ENCODE results near the gene SLC7A6.
"Not testable (repeated sequence)": the region's sequence is repeated elsewhere in the genome, so short reads cannot be mapped to it uniquely, and the experiment has no call there.

SLC7A6 gene

GRCh38 chr16:68284847-68285246, 20.5 kb downstream of the SLC7A6 start:
- DNase-seq: peak in 3 of 4 experiments; percentile 51 to 64 (median 61)

DNA sequence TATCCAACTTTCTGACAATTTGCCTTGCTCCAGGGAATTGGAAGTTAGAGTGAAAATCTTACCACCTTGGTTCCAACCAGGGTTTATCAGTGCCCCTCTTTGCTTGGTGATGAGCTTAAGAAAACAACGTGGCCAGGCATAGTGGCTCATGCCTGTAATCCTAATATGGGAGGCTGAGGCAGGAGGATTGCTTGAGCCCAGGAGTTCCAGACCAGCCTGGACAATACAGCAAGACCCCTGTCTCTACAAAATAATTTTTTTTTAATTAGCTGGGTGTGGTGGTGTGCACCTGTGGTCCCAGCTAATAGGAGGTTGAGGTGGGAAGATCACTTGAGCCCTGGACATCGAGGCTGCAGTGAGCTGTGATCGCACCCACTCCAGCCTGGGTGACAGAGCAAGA, 21.4 kb downstream of the SLC7A6 start:
- no peak for DNase-seq

GRCh38 chr16:68286153-68287074, 22.1 kb downstream of the SLC7A6 start:
- peak; percentile 31 to 56 (median 54) for DNase-seq

- DNase-seq: peak; percentile 28 to 55 (median 40)
Measured at GRCh38 chr16:68287276-68288251, 23.2 kb downstream of the SLC7A6 start.

DNA sequence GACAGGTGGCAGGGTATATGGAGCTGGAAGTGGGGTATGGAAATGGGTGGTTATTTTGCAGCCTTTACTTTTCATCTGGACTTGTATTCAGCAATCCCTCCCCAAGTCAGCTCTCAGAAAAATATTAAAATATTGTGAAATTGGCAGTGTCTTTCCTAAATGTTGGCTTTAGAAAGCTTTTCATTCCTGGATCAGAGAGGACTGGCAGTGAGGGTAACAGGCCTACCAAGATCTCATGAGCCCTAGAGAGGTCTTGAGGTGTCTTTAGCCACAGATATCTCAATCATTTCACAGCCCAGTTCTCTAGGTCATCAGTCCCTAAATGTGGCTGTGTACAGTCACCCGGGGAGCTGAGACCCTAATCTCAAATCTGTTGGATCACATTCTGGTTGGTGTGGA, 23.9 kb downstream of the SLC7A6 start:
- DNase-seq: no peak

GRCh38 chr16:68288796-68289195, 24.5 kb downstream of the SLC7A6 start:
- DNase-seq: not testable (repeated sequence)

DNA sequence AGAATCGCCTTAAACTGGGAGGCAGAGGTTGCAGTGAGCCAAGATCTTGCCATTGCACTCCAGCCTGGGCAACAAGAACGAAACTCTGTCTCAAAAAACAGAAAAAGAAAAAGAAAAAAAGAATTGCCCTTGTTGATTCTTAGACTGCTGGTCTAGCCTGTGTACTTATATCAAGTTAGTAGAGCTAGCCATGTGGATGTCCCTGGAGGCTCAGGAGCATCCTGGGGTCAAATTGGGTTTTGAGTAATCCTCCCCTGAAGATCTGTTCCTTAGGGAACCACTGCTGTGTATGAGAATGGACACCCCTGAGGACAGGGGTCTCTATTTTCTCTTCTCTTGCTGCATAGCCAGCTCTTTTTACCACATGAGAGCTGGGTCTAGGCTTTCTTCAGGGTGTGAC, 24.9 kb downstream of the SLC7A6 start:
- DNase-seq: no peak

DNA sequence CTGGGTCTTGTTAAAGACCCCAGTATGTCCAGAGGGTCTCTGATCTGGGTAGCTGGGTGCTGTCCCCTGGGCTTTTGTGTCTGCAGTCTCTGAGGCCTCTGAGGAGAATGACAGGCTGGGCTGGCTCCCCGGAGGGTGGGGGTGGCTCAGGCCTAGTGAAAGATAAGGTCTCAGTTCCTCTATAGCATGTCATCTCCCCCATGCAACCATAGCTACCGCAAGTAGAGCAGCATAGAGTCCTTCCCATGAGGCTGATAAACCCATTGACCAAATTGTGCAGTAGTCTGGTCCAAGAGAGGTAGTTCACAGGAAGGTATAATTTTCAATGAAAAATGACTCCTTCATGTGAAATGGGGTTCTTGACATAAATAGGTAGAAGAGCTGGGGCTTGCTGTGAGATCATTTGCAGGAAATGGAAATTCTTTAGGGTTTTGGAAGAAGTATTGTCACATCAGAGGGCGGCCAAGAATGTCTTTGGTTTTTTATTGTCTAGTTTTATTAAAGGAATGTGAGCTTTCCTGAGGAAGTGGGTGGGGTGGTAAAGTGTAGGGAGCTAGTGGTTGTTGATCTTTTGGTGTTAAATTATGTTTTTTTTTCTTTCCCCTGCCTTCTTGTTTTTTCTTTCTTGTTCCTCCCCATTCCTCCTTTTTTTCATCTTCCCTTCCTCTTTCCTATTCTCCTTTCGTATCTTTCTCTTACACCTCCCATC, 25.4 kb downstream of the SLC7A6 start:
- peak in 3 of 4 experiments; percentile 38 to 48 (median 45) for DNase-seq

GRCh38 chr16:68290450-68290849, 26.1 kb downstream of the SLC7A6 start:
- no peak for DNase-seq

- peak in 1 of 4 experiments; percentile 27 for DNase-seq
Measured at GRCh38 chr16:68291227-68291626, 26.9 kb downstream of the SLC7A6 start.

DNA sequence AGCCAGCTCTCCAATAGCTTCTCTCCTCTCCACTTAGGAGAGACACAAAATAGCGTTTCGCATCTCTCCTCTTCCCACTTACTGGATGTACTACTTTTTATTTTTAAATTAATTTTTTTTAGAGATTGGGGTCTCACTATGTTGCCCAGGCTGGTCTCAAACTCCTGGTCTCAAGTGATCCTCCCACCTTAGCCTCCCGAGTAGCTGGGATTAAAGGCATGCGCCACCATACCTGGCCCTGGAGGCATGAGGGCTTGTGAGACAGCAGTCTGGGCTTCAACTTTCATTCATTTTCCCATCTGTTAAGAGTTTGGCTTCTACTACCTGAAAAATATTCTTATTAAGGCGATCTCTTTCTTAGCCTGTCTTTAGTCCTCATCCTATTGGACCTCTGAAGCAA, 28.1 kb downstream of the SLC7A6 start:
- DNase-seq: no peak

DNA sequence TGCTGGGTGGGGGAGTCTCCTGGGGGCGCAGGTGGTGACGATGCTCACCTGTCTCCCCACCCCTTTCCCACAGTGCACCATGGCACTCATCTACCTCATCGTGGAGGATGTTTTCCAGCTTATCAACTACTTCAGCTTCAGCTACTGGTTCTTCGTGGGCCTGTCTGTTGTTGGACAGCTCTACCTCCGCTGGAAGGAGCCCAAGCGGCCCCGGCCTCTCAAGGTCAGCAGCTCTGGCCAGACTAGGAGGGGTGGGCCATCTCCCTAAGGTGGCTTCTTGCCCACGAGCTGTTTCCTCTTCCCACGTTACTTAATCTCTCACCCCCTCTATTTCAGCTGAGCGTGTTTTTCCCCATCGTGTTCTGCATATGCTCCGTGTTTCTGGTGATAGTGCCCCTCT, 32.0 kb downstream of the SLC7A6 start:
- no peak for DNase-seq

- peak; percentile 45 to 74 (median 68) for DNase-seq
Measured at GRCh38 chr16:68296693-68297092, 32.4 kb downstream of the SLC7A6 start.

- no peak for DNase-seq
Measured at GRCh38 chr16:68297908-68298307, 33.6 kb downstream of the SLC7A6 start.

DNA sequence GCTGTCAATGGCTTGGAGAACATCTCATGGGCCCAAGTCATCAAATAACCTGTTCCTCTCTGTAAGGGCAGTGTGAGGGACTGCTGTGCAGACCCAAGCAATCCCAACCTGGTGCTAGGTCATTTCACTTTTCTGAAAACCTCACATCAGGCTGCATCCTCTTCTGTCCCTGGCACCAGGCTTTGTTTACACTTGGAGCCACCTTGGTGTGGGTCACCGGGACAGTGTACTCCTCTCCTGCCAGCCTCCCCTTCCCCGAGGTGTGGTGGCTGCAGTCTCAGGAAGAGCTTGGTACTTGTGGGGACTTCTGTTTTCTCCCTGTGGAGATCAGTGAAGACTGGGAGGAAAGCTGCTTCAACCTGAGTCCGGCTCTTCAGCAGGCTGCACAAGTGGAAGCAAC, 34.0 kb downstream of the SLC7A6 start:
- no peak for DNase-seq

DNA sequence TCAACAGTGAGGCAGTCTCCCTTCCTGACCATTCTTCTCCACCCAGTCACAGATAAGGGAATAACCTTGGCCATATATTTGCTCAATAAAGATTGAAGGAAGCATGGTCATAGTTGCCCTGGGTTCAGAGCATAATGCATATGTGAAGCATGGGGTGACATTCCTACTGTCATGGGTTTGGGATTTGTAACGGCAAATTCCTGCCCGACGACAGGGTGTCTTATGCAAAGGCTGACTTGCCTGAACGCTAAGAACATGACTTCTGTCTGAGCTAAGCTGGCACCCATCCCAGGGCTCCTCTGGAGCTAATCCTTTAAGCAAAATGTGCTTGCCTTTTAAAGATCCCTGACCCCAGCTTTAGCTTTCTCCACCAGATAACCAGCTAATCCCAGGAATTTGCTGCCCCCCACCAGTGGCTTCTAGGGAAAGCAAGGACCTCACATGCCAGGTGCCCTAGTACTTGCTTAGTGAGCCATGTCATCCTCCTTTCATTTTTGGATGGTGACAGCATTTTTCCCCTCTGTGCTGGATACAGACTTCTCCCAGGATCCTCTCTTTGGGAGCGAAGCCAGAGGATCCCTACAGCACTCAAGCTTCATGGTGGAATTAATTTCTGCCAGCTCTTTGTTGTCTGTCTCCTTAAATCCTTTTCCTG, 34.7 kb downstream of the SLC7A6 start:
- no peak for DNase-seq

- no peak for DNase-seq
Measured at GRCh38 chr16:68299571-68300453, 35.5 kb downstream of the SLC7A6 start.

DNA sequence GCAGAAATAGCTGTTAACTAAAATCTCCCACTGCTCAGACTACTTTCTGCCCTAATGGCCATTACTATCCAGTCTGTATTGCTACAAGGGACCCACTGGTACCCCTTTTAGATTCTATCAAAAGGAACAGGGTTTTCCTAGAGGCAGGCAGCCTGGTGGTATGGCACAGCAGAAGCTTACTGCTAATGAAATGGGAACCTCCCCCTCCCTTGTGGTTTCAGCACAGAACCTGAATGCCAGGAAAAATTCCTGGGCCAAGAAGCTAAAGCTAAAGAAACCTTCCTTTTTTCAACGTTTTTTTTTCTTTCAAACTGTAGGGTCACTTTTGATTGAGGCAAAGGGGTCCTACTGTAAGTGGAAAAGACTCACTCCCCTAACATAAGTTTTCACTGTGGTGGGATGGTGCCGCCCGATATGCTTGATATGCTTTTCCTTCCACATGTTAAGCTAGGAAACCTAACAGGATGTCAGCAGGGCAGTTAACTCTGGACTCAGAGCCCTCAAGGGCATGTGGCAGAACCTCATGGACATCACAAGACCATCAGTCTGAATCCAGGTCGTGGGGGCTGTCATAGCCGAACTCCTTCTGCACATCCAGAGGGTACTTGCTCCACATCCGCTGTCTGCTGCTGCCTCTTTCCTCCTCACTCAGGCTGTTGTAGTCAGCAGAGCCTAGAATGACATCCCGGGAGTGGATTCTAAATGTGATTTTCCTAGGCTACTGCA, 36.6 kb downstream of the SLC7A6 start:
- DNase-seq: no peak

GRCh38 chr16:68306633-68307032, 42.3 kb downstream of the SLC7A6 start:
- no peak for DNase-seq

GRCh38 chr16:68309799-68310198, 45.5 kb downstream of the SLC7A6 start:
- peak in 2 of 4 experiments; percentile 23 to 33 for DNase-seq
